ENCODE results near the gene CLSTN2.

CLSTN2 gene

DNA sequence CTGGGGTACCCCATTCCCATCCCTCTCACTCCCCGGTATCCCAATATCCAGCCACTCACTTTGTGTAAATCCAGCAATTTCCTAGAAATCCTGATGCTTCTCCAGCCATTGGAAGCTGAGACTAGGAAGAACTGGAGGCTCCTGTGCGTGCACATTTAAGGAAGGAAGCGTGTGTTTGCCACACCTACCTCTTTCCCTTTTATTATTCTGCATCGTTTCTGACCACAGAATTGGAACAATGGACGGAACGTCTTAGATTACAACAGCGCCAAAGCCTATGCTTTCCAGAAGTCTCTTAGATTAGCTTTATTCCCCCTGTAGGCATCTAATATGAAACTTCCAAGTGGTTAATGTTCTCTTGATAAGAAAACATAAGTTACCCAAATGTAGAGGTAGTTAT lies 508.1 kb downstream of the CLSTN2 start:
- no peak for DNase-seq (ENCODE audit: low spot score)
- FAIRE-seq, result no peak

DNA sequence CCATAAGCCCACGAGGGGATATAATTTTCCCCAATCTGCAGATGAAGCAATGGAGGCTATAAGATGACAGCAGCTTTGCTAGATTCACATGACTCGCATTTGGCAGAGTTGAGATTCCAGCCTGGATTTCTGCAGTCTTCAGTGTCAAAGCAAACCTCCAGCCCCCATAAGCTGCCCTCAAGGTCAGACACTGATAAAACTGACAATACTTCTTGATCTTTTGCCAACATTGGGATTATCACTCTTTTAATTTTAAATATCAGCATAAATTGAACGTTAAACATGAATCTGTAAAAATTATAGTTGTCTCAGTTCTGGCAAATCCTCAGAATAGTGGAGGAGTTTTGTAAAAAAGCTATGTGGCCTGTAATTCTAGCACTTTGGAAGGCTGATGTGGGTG lies 508.8 kb downstream of the CLSTN2 start:
- FAIRE-seq (no peak), DNase-seq (ENCODE audit: low spot score) (no peak)

GRCh38 chr3:140446734-140447133 lies 511.7 kb downstream of the CLSTN2 start:
- no peak for DNase-seq (ENCODE audit: low spot score)
- no peak for FAIRE-seq

DNA sequence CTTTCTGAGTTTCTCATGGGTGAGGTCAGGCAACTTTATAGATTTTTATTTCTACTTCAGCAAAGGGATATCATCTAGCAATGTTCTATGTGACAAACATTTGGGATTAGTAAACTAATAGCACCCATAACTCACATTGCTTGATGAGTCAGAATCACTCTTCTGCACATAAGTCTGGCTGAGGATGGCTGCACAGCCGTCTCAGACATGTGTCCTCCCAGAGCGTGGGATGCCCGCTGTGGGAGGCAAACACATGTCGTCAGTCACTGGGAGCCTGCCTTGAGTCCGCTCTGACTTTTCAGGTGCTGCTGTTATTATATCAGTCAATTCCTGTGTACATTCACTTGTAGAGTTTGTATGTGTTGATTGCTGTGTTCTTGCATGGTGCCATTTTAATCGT lies 512.2 kb downstream of the CLSTN2 start:
- FAIRE-seq, result peak; percentile 73
- peak; percentile 30 for DNase-seq (ENCODE audit: low spot score)

DNA sequence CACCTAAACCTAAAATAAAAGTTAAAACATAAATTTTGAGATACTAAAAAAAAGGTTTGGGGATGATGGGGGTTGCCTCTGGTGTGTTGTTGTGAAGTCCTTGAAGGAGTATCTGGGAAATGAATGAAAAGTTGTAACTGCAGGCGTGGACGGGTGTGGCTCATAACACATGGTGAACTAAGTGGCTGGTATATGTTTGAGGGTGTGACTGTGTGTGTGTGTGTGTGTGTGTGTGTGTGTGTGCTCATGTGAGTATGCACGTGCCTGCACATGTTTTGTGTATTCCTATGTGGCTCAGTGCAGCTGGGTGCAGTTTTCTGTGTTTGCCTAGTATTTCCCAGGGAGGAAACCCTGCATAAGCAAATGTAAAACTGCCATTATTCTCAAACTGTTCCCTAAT lies 513.0 kb downstream of the CLSTN2 start:
- DNase-seq (ENCODE audit: low spot score) (no peak), FAIRE-seq (no peak)

GRCh38 chr3:140449413-140450256 lies 514.6 kb downstream of the CLSTN2 start:
- no peak for DNase-seq (ENCODE audit: low spot score)
- no peak for FAIRE-seq

GRCh38 chr3:140453750-140454149 lies 518.8 kb downstream of the CLSTN2 start:
- DNase-seq (ENCODE audit: low spot score), result no peak

DNA sequence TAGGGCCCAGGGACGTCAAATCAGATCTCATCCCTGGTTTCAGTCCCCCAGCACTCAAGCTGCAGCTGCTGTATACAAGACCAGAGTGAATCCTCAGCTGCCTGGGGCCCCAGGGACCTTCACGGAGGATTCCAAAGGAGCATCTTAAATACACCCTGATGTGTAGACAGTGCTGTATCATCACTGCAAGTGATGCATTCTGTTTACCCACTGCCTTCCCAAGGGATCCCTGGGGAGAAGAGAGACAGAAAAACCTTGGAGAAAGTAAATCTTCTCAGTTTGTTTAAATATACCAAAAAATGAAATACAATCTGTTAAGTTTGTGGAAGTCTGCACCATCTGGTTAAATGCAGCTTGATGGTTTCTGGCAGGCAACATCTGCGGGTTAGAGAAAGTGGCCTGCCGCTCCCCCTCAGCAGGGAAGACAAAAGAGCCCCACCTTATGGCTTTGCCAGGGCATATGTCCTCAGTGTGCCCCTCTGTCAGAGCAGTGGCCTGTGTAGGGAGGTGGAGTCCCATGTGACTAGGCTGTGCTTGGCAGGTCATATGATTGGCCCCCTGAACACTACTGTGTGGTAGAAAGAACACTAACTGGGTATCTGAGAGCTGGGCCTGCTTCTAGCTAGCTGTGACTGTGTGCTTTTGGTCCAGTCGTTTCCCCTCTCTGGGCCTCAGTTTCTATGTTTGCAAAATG lies 520.7 kb downstream of the CLSTN2 start:
- DNase-seq (ENCODE audit: low spot score) (no peak), FAIRE-seq (no peak)

More at GRCh38 chr3:140453750-140454149, 518.8 kb downstream of the CLSTN2 start:
- no peak for FAIRE-seq

GRCh38 chr3:140456974-140457373 lies 522.0 kb downstream of the CLSTN2 start:
- no peak for DNase-seq (ENCODE audit: low spot score)
- no peak for FAIRE-seq

DNA sequence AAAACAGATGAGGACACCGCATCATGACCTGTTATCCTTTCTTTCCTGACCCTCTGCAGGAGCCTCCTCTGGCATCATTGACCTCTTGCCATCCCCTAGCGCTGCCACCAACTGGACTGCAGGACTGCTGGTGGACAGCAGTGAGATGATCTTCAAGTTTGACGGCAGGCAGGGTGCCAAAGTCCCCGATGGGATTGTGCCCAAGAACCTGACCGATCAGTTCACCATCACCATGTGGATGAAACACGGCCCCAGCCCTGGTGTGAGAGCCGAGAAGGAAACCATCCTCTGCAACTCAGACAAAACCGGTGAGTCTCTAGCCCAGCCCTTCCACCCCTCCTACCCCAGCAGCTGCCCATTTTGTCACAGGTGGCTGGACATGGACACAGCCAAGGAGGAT lies 524.5 kb downstream of the CLSTN2 start:
- DNase-seq (ENCODE audit: low spot score) (no peak), FAIRE-seq (no peak)

- no peak for DNase-seq (ENCODE audit: low spot score)
- no peak for FAIRE-seq
Measured at GRCh38 chr3:140461250-140461649, 526.3 kb downstream of the CLSTN2 start.

DNA sequence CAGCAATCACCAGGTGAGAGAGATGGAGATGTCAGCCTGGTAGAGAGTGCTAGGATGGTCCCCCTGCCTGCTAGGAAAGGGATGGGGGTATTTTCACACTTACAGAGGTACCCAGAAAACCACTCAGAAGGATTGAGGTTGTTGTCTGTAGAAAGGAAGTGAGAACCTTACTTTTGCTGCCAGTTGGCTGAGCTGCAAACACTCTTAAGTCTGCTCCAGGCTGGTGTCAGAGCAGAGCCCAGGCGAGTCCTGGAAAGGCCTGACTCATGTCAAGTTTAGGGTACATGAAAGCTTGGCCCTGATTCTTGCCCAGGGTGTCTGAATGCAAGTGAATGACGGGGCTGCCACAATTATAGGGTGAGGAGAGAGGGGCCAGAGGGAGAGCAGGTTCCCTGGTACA lies 528.4 kb downstream of the CLSTN2 start:
- no peak for FAIRE-seq
- DNase-seq (ENCODE audit: low spot score), result no peak

- FAIRE-seq (no peak), DNase-seq (ENCODE audit: low spot score) (no peak)
Measured at GRCh38 chr3:140465988-140466387, 531.0 kb downstream of the CLSTN2 start.

GRCh38 chr3:140466535-140466934 lies 531.5 kb downstream of the CLSTN2 start:
- FAIRE-seq, result no peak
- DNase-seq (ENCODE audit: low spot score), result no peak

GRCh38 chr3:140467104-140467577 lies 532.2 kb downstream of the CLSTN2 start:
- FAIRE-seq (peak; percentile 87), DNase-seq (ENCODE audit: low spot score) (peak; percentile 72)

DNA sequence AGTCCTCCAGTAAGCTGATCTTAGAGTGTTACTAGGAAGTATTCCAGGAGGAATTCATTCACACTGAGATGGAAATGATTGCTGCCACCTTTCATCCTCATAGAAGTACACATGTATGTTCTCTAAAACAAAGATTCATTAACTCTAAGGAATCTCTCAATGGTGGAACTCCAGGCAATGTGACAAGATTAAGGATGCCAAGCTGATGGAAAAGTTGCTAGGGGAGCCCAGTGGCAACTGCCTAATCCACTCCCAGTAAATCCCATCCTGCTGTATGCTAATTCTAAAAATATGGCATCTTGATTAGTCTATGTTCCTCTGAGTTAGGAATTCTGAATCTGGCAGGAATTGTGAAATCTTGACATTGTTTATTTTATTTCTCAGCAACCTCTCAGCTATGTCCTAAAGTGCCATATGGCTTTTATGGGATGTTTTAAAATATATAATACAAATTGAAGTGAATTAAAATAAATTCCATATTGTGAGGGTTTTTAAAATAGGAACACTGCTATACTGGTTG lies 532.9 kb downstream of the CLSTN2 start:
- FAIRE-seq (no peak), DNase-seq (ENCODE audit: low spot score) (no peak)

GRCh38 chr3:140468407-140468806 lies 533.4 kb downstream of the CLSTN2 start:
- FAIRE-seq (no peak), DNase-seq (ENCODE audit: low spot score) (no peak)

- DNase-seq (ENCODE audit: low spot score) (peak; percentile 34), FAIRE-seq (no peak)
Measured at GRCh38 chr3:140469491-140469890, 534.5 kb downstream of the CLSTN2 start.

- no peak for FAIRE-seq
- DNase-seq (ENCODE audit: low spot score), result no peak
Measured at GRCh38 chr3:140470211-140470610, 535.2 kb downstream of the CLSTN2 start.

DNA sequence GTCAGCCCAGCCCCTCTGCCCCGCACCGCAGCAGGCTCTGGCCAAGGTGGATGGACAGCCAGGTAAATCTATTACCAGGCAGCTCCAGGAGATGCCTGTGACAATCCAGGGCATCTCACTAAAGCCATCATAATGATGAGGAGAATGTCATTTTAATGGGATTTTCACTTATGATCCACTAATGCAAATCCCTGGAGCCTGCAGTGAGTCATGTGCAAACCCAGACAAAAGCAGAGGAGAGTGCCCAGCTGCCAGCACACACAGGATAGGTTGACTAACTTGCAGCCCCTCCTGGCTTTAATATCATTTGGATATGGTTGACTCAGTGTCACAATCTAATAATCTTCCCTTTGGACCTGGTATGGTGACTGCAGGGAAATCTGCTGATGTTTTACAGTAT lies 536.0 kb downstream of the CLSTN2 start:
- DNase-seq (ENCODE audit: low spot score), result peak; percentile 17

DNA sequence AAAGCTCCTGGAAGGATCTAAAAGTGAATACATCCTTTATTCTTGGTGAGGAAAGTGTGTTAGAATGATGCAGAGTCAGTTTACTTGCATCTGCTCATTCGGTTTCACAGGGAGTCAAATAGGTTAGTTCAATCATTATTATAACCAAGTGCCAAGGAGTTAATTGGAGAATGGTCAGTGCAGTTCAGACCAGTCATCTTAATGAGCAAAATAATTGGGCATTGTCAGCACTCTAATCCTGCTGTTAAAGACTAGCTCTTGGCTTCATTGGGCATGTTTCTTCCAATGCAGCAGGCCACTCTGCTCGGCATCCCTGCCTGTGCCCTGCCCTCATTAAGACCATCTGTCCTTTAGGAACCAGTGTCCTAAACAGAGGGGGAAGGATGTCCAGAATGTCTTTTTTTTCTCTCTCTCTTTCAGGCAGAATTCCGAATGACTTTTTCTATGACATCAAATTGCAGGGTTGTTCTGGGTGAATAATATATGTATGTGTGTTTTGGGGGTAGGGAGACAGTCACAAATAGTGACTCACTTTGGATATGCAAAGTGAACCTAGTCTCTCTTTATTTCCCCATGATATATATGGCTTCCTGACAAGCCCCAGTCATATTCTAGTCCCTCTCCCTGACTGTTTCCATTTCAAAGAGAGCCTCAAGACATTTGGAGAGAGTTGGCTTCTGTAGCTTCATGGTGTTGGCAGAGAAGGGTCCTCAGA lies 537.5 kb downstream of the CLSTN2 start:
- DNase-seq (ENCODE audit: low spot score), result peak; percentile 20

More for the DNA sequence above, 536.0 kb downstream of the CLSTN2 start:
- FAIRE-seq, result peak; percentile 75

GRCh38 chr3:140487566-140487965 lies 552.6 kb downstream of the CLSTN2 start:
- FAIRE-seq (no peak), DNase-seq (ENCODE audit: low spot score) (no peak)

More for the DNA sequence above, 537.5 kb downstream of the CLSTN2 start:
- FAIRE-seq, result no peak
